Measurements from ENCODE around the gene MCRIP2.
A peak's percentile ranks its signal among the peaks of the same experiment; 100 is the strongest.
"Not testable (repeated sequence)": the region's sequence is repeated elsewhere in the genome, so short reads cannot be mapped to it uniquely, and the experiment has no call there.

MCRIP2 gene

DNA sequence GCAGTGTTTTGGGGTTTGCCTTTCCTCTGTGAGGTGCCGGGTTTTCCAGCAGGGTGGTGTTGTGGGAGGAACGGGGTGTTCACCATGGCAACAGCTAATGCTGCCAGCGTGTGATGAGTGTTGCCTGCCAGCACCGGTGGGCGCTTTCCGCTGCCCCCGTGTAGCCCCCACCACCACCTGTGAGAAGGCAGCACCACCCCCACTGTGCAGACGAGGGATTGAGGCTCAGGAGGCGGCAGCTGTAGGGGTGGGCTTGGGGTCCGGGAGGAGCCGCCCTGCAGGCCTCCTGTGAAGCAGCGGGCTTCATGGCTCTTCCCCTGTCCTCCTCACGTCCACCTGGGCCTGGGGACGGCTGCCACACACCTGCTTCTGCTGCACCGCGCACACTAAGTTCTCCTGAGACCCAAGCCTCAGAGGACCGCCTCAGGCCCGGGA, 46.5 kb upstream of the MCRIP2 start:
- Histone ChIP-seq H3K9me3 (no peaks in the 10 kb centered on the region), H3K4me3 (ENCODE audit: low read depth, low read length) (no peak overlapping the region), H3K36me3 (peaks cover 11% of the 10 kb centered on the region; the same call in 1 of the 2 replicates), H3K4me1 (no peaks in the 10 kb centered on the region), H3K27me3 (no peaks in the 10 kb centered on the region)
- TF ChIP-seq, protein P1, sequence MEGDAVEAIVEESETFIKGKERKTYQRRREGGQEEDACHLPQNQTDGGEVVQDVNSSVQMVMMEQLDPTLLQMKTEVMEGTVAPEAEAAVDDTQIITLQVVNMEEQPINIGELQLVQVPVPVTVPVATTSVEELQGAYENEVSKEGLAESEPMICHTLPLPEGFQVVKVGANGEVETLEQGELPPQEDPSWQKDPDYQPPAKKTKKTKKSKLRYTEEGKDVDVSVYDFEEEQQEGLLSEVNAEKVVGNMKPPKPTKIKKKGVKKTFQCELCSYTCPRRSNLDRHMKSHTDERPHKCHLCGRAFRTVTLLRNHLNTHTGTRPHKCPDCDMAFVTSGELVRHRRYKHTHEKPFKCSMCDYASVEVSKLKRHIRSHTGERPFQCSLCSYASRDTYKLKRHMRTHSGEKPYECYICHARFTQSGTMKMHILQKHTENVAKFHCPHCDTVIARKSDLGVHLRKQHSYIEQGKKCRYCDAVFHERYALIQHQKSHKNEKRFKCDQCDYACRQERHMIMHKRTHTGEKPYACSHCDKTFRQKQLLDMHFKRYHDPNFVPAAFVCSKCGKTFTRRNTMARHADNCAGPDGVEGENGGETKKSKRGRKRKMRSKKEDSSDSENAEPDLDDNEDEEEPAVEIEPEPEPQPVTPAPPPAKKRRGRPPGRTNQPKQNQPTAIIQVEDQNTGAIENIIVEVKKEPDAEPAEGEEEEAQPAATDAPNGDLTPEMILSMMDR (IDR thresholded peaks at IDR 0.05; ENCODE audit: low read depth, low read length), result no peak
- DNase-seq, result no peak

DNA sequence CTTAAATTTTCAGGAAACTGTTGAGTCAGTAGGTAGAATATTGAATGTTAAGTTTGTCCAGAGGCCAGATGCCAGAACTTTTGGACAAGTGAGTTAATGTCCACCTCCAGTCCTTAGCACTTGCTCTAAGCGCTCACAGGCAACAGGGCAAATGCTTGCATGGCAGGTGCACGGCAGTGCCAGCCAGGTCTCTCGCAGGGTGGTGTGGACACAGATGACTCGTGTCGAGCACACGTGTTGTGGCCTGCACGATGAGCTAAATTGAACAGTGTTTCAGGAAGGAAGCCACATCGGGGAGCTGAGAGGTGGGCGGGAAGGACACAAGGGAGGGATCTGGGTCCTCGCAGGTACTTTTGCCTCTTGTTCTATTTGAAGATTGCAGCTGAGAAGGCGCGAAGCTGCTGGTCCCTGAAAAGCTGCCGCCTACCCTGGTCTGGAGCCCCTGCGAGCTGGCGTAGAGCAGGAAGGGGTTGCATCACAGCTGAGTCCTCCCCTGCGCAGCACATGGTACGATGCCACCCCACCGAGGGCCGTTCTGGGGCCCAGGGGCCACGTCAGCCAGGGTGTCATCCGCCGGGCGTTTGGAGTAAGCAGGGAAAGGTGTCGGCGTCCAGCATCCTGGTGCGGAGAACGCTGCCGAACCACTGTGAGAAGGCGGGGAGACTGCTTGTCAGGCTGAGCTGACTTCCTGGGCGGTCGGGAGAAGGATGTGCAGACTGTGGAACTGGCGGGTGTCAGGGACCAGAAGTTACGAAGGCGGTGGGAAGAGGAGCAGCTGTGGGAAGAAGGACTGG, 45.5 kb upstream of the MCRIP2 start:
- Histone ChIP-seq H3K9me3 (no peaks in the 10 kb centered on the region), H3K4me1 (no peaks in the 10 kb centered on the region), H3K27me3 (no peaks in the 10 kb centered on the region), H3K36me3 (peaks cover 11% of the 10 kb centered on the region; the same call in 1 of the 2 replicates), H3K4me3 (ENCODE audit: low read depth, low read length) (no peak overlapping the region)
- TF ChIP-seq, protein P1 (IDR thresholded peaks at IDR 0.05; ENCODE audit: low read depth, low read length), result no peak
- no peak for DNase-seq

DNA sequence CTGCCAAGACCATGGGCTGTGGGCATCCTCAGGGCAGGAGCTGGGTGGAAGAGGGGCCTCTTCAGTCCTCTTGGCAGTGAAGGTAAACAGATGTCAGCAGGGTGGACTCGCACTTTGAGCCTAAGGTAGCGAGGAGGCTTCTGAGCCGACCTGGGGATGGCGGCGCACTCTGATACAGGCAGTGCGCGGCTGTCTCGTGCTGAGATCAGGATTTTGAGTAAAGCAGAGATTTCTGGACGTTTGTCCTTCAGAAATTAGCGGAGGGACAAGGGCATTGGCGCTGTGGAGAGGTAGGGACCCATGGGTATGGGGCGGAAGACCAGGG, 44.9 kb upstream of the MCRIP2 start:
- no peaks in the 10 kb centered on the region for H3K4me1 ChIP-seq
- H3K27me3 ChIP-seq, result no peaks in the 10 kb centered on the region
- H3K9me3 ChIP-seq, result no peaks in the 10 kb centered on the region
- peaks cover 11% of the 10 kb centered on the region; the same call in 1 of the 2 replicates for H3K36me3 ChIP-seq
- no peak for DNase-seq
- no peak overlapping the region for H3K4me3 ChIP-seq (ENCODE audit: low read depth, low read length)
- TF ChIP-seq, protein P1 (IDR thresholded peaks at IDR 0.05; ENCODE audit: low read depth, low read length), result no peak

DNA sequence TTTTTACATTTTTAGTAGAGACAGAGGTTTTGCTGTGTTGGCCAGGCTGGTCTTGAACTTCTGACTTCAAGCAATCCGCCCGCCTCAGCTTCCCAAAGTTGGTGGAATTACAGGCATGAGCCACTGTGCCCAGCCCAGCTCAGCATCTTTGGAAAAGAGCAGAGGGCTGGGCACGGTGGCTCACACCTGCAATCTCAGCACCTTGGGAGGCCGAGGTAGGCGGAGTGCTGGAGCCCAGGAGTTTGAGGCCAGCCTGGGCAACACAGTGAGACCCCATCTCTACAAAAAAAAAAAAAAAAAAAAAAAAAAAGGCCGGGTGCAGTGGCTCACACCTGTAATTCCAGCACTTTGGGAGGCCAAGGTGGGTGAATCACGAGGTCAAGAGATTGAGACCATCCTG, 44.0 kb upstream of the MCRIP2 start:
- H3K9me3 ChIP-seq; H3K4me1 ChIP-seq; H3K4me3 ChIP-seq (ENCODE audit: low read depth, low read length); DNase-seq; H3K27me3 ChIP-seq: not testable (repeated sequence)
- H3K36me3 ChIP-seq, result peaks cover 11% of the 10 kb centered on the region; the same call in 1 of the 2 replicates

DNA sequence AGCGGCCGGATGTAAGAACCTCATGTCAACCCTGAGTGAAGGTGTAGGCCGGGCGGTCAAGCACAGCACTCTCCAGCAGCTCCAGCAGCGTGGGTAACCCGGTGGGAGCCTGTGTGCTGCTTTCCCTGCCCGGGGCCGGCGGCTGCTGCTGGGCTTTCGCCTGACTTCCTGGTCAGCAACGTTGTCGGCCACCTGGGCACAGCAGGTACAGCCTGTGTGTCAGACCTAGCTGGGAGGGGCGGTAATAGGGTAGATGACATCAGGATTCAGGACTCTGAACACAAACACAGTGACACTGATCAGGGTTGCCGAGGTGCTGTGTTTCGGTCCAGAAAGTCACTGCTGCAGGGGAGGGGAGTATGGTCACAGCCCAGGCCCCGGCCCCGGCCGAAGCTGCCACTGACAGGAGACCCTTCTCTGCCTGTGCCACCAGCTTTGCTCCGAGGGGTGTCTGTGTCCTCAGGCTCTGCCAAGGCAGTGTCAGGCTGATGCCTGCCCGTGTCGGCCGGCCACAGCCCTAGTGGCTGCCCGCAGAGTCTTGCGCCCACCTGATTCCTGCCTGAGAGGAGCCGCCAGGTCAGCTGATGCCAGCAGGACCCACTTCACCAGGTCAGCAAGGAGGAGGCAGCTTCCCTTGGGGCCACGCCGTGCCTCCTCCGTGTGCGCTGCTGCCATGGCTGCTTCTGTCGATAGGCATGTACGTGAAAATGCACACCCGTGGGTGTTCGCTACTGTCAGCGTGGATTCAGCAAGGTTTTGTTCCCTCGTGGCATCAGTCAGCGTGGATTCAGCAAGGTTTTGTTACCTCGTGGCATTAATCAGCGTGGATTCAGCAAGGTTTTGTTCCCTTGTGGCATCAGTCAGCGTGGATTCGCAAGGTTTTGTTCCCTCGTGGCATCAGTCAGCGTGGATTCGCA, 42.5 kb upstream of the MCRIP2 start:
- no peak for DNase-seq
- TF ChIP-seq, protein P1 (IDR thresholded peaks at IDR 0.05; ENCODE audit: low read depth, low read length), result no peak

DNA sequence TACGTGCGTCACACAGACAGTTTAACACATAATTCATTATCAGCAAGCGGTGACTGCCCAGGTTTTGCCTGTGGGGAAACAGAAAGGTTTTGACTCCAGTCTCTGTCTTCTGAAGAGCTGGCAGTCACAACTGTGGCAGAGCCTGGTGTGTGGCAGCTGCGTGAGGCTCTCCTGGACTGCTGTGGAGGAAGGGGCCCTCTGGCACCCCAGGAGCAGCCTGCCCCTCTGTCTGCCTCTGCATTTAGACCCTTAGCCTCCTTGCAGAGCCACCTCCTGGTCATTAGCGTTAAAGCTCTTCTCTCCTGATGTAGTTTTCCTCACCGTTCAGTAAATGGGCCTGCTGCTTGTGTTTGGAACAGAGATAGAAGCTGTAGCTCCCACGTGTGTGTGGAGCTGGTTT, 40.8 kb upstream of the MCRIP2 start:
- no peak for DNase-seq
- no peaks in the 10 kb centered on the region for H3K9me3 ChIP-seq

More for the DNA sequence above, 42.5 kb upstream of the MCRIP2 start:
- Histone ChIP-seq H3K27me3 (no peaks in the 10 kb centered on the region), H3K9me3 (no peaks in the 10 kb centered on the region), H3K36me3 (peaks cover 11% of the 10 kb centered on the region; the same call in 1 of the 2 replicates), H3K4me1 (no peaks in the 10 kb centered on the region), H3K4me3 (ENCODE audit: low read depth, low read length) (no peak overlapping the region)

More for the DNA sequence above, 40.8 kb upstream of the MCRIP2 start:
- TF ChIP-seq, protein P1 (IDR thresholded peaks at IDR 0.05; ENCODE audit: low read depth, low read length), result peak; percentile 54
- H3K4me3 ChIP-seq (ENCODE audit: low read depth, low read length), result no peak overlapping the region
- no peaks in the 10 kb centered on the region for H3K27me3 ChIP-seq
- no peaks in the 10 kb centered on the region for H3K4me1 ChIP-seq
- peaks cover 11% of the 10 kb centered on the region; the same call in 1 of the 2 replicates for H3K36me3 ChIP-seq

Measured in BE2C (cell line).